Measurements from ENCODE around the gene FAM151B. TPM values are rescaled to one million over a fixed set of nuclear protein-coding genes. Genes with fewer than 3 reads are reported as not detected.

The FAM151B gene, protein sequence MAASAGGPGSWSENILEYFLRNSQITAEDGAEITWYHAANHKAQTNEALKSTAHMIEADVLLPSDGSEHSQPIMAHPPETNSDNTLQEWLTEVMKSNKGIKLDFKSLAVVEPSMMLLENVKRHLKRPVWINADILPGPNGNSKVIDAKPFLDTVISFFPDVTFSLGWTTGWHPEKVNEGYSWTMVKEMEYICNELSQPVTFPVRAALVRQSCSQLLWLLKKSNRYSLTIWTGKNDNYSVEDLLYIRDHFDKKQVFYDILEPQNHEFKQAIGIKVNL
- total RNA-seq (2022; extraction: Qiagen RNA extraction) = 1.1 to 1.8 TPM (median 1.4 TPM) in 5 replicates

DNA sequence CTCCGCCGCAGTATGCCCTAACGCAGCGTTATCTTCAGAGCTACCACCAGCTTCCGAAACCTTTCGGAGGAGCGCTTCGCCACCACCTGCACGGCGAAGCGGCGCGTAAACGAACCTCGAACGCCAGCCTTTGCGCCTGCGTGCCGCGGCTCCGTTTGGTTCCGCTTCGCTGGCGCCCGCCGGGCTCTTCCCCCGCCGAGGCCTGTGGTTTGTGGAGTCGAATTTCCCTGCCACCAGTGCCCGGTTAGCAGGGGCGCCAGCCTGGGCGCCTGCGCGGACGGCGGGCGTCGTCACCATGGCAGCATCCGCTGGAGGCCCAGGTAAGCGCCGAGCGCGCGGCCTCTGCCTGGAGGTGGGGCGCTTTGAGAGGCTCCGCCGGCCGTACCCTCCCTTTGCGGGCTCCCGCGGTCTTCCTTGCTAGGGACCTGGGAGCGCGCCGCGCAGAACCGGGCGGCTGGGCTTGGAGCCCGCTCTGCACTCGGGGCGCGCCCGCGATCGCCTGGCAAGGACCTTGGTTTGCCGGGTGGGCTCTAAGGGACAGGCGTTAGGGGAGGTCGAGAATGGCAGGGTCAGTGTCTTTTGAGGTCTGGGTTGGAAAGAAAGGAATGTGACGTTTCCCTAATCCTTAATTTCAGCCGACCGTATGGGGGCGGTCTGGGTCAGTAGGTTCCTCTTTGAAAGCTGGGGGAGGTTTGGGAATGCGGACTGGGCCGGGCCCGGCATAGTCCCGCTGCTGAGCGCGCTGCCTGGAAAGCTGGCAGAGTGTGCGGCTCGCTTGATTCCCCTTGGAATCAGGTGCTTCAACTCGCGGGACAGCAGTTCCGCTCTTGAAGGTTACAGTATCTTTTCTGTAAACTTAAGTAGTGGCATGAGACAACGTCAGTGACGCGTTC is at the start of gene FAM151B:
Gene FAM151B (plus strand): TSS at position 272 of the 893 bp plus-strand sequence. CDS start 24 bp downstream, at position 296.

DNA sequence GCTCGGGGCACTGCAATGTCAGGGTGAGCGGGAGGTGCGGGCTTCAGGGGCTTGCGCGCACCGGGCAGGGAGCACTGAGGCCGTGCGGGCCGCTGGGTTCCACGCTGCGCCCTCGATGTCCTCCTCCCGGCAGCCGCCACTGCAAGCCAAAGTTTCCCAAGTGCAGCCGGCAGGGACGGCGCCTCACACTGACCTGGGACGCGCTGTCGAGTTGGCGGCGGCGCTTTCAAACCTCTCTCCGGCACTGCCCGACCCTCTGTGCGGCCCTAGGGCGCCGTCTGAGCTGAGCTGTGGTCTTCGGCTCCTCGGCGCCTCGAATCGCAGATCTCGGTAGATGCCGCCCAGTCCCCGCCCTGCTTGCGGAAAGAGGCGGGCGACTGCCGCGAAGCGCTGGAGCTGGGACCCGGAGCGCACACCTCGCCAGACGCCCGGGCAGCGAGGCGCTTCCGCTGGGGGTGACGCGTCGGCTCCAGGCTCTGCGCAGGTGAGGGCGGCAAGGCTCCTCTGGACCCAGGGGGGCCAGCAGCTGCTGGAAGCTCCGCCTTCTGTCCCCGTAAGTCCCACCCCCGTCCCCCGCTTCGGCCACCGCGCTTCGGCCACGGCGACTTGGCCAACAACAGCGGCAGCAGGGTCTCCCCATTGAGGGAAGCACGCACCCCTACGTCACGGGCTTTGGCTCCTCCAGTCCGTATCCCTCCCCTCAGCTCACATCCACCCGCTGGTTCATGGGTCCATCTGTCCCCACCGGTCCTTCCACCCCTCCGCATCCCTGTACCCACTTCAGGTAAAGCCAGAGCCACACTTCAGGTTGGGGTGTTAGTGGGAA is 82.3 kb downstream of the FAM151B start, which contains the start of gene ANKRD34B:
Gene ANKRD34B (minus strand): TSS at position 320 of the 826 bp plus-strand sequence. CDS start 10,261 bp downstream, outside the sequence.

Other genes with a start within 250 kb of the FAM151B start
- 5.2 to 8.0 TPM (median 6.4 TPM) in 5 replicates for gene SERINC5, start 232.1 kb upstream of the FAM151B start, total RNA-seq (2022; extraction: Qiagen RNA extraction)
- not detected in 5 replicates for gene SPZ1, start 168.1 kb upstream of the FAM151B start, total RNA-seq (2022; extraction: Qiagen RNA extraction)
- gene ZFYVE16, start 80.0 kb upstream of the FAM151B start, total RNA-seq (2022; extraction: Qiagen RNA extraction) = 11.4 to 16.5 TPM (median 12.9 TPM) in 5 replicates
- gene ANKRD34B, start 82.2 kb downstream of the FAM151B start, total RNA-seq (2022; extraction: Qiagen RNA extraction) = 0.04 to 0.18 TPM (median 0.07 TPM) in 5 replicates
- 6.8 to 9.2 TPM (median 7.5 TPM) in 5 replicates for gene MSH3, start 166.6 kb downstream of the FAM151B start, total RNA-seq (2022; extraction: Qiagen RNA extraction)
- gene DHFR, start 166.9 kb downstream of the FAM151B start, total RNA-seq (2022; extraction: Qiagen RNA extraction) = 45.3 to 70.1 TPM (median 51.8 TPM) in 5 replicates

All from A549 treated with CORT108297 at 1 μM for 4 hours (cell line).